ENCODE measurements around the gene ASH1L.

ASH1L gene

DNA sequence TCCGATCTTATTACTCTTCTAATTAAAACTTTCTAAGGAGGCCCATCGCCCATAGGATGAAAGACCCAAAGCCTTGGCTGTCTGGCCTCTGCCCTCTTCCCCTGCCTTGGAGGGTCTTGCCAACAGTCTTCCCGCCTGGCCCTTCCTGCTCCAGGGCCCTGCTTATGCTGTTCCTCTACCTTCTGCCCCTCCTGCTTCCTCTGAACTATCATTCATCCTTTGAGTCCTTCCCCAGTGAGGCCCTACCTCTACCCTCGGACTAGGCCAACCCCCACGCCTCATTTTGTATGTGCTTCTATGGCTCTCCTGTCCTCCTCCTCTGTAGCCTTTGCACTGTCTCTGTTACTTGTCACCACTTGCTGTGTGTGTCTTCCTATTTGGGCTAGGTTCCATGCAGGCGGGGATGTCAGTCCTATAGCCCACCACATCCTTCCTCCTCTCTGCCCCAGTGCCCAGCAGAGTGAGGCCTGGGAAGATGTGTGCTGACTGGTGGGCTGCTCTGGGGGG lies 236.5 kb downstream of the ASH1L start:
- no peak for DNase-seq (ENCODE audit: low spot score)

DNA sequence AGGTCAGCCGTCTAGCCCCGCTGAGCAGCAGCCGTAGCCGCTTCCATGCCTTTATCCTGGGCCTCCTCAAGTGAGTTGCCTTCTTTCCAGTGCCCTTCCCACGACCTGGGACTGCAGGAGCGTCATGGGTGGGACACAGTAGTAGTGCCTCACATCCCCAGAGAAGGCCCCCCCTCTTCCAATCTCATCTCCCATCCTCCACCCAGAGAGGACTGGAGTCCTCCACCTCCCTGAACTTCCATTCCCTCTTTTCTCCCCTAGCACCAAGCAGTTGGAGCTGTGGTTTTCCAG lies 237.1 kb downstream of the ASH1L start:
- DNase-seq (ENCODE audit: low spot score), result no peak

GRCh38 chr1:155324717-155325602 lies 237.6 kb downstream of the ASH1L start:
- no peak for DNase-seq (ENCODE audit: low spot score)

DNA sequence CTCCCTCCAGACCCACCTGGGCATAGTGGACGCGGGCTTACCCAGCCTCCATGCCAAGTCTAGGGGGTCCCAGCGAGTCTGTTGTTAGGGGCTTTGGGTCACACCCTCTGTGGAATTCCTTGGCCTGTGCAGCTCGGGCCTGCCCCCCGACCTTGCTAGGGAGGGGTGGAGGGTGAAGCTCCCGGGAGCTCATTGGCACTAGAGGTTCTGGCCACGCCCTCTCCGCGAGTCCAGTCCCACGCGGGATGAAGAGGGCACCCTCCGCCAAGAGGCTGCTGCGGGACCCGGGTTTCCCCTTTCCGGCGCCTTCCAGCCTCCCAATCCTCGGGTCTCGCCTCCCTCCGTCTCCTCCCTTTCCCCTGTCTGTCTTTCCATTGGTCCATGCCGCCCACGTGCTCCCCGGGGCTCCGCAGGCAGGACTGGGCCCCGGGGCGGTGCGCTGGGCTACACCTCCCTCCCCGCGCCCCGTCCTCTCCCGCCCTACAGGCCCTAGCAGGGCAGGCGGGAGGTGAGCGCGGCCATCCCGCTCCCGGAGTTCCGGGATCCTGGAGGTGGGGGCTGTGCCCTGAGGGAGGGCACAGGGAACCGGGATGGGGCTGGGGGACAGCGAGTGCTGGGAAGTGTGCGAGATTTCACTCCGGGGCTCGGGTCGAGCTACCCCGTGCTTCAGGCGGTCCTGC lies 238.4 kb downstream of the ASH1L start:
- peak; percentile 83 for DNase-seq (ENCODE audit: low spot score)

- peak; percentile 85 for DNase-seq (ENCODE audit: low spot score)
Measured at GRCh38 chr1:155323729-155324036, 238.9 kb downstream of the ASH1L start.

DNA sequence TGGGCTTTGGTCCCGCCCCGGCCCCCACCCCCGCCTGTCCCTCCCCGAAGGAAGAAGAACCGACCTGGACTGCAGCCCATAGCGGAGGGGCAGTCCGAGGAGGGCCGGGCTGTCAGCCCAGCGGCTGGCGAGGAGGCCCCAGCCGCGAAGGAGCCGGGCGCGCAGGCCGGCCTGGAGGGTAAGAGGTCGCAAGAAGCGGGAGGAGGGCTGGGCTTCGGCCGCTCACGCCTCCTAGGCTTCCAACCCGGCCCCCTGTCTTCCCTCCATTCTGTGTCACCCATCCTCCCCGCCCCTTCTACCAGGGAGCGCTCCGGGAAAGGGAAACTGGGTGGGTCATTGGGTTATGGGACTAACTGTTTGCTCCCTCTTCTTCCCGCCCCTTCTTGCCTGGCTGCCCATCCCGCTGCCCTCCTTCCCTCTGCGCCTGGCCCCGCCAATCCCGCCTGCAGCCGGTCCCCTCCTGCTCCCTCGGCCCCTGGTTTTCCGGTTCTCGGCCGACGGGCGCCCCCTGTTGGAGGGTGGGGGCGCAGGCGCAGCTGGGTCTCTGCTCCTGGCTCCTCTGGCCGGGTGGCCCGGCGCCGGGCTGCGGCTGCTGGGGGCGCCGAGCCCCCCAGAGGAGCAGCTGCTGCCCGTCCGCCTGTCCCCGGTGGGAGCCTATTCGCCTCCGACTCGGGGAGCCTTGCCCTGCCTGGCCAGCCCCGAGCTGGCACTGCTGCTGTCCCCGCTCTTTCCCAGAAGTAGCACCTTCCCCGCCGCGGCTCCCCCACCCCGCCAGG lies 239.5 kb downstream of the ASH1L start:
- DNase-seq (ENCODE audit: low spot score), result peak; percentile 83

GRCh38 chr1:155322571-155322952 lies 240.0 kb downstream of the ASH1L start:
- no peak for DNase-seq (ENCODE audit: low spot score)

- no peak for DNase-seq (ENCODE audit: low spot score)
Measured at GRCh38 chr1:155321639-155322503, 240.7 kb downstream of the ASH1L start.

DNA sequence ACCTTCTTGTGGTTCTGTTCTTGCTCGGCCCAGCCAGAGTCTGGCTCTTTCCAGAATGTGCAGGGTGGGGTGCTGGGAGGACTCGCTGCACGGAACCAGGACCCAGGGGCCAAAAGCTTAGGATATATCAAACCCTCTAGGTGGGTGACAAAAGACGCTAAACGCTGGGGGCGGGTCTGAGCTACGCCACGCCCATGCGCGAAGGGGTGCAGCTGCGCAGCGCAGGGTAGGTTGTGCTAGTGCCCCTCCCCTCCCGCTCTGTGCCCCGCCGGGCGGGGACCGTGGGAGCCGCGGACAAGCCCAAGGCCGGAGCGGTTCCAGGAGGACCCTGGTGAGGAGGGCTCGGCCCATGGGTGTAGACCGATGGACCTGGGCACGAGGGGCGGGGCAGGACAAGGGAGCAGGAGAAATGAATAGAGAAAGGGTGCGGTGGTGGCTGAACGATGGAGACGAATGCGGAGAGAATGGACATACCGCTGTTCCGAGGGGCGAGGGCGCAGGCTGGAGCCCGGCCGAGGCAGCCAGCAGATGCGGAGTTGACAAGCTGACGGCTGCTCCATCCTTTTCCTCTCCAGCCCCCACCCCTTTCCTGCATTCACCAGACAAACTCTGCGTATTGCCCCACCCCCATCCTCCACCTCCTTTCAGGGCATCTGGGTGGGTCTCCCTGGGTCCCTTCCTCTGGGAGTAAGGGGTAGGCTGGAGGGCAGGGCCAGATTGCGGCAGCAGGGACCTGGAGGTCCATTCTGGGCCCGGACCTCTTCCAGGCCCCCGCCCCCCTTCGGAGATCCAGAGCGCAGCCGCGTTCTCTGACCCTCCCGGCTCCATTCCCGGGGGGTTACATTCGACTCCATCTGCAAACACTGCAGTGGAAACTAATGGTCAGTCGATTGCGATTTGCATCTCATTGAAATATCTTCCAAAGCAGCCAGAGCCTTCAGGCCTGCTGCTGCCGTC lies 241.7 kb downstream of the ASH1L start, which contains the start of gene RUSC1:
RUSC1 (plus strand) TSS at position 234 of the 957 bp plus-strand sequence. CDS start 880 bp downstream, outside the sequence.
- DNase-seq (ENCODE audit: low spot score), result peak; percentile 54

DNA sequence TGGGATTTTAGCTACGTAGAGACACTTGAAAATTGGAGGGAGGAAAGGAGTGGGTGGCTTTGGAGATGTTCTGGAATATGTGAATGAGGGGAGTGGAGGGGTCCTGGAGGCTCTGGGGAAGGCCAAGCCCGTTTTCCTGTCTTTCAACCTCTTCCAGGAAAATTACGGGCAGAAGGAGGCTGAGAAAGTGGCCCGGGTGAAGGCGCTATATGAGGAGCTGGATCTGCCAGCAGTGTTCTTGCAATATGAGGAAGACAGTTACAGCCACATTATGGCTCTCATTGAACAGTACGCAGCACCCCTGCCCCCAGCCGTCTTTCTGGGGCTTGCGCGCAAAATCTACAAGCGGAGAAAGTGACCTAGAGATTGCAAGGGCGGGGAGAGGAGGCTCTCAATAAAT lies 242.4 kb downstream of the ASH1L start:
- DNase-seq (ENCODE audit: low spot score), result no peak

- no peak for DNase-seq (ENCODE audit: low spot score)
Measured at GRCh38 chr1:155319536-155319935, 243.1 kb downstream of the ASH1L start.

- DNase-seq (ENCODE audit: low spot score), result no peak
Measured at GRCh38 chr1:155318082-155318481, 244.5 kb downstream of the ASH1L start.

GRCh38 chr1:155316922-155317321 lies 245.7 kb downstream of the ASH1L start:
- no peak for DNase-seq (ENCODE audit: low spot score)

GRCh38 chr1:155313261-155313660 lies 249.3 kb downstream of the ASH1L start:
- no peak for DNase-seq (ENCODE audit: low spot score)

DNA sequence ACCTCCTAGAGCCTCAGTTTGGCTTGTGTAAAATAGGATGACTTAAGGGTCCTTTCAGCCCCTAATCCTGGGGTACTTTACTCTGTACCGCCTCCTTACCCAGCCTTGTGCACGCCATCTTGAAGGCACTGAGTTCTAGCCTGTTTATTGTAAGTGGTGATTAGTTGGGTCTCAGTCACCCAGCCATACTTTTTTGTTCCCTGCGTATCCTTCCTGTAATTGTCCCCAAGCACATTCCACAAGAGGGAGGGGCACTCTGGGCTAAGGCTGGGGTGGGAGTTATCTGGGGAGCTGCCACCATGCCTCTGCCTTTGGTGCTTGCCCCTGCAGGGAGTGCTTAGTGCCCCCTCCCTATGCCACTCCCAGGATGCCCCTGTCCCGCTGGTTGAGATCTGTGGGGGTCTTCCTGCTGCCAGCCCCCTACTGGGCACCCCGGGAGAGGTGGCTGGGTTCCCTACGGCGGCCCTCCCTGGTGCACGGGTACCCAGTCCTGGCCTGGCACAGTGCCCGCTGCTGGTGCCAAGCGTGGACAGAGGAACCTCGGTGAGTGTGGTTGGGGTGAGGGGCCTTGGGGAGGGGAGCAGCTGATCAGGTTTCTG lies 253.1 kb downstream of the ASH1L start:
- DNase-seq (ENCODE audit: low spot score), result peak; percentile 26

- DNase-seq (ENCODE audit: low spot score), result peak; percentile 99
Measured at GRCh38 chr1:155308493-155309422, 253.8 kb downstream of the ASH1L start, which contains the start of gene FDPS. Gene FDPS (plus strand): TSS chr1:155308866. CDS start chr1:155309790, 924 bp downstream.

DNA sequence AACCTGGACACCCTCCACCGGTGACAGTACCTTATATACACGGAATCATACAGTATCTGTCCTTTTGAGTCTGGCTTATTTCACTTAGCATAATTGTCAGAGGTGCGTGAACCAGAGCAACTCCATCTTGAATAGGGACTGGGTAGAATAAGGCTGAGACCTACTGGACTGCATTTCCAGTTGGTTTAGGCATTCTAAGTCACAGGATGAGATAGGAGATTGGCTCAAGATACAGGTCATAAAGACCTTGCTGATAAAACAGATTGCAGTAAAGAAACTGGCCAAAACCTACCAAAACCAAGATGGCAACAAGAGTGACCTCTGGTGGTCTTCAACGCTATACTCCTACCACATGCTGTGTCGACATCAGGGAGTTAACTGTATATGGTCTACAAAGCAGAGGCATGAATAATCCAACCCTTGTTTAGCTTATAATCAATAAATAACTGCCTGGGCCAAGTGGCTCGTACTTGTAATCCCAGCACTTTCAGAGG lies 255.3 kb downstream of the ASH1L start:
- peak; percentile 57 for DNase-seq (ENCODE audit: low spot score)

GRCh38 chr1:155305881-155306391 lies 256.7 kb downstream of the ASH1L start:
- no peak for DNase-seq (ENCODE audit: low spot score)

All from hematopoietic multipotent progenitor cell treated with erythropoietin and hydrocortisone succinate and interleukin-3 and kit ligand, for 15 days (in vitro differentiated cells).